SH-SY5Y (cell line): ENCODE results near the gene MED10.

Experiments
- GATA2 ChIP-seq: IDR thresholded peaks from 2 replicates; pipeline ENCODE4 v1.6.1; 2011; ENCODE audit warnings: mild to moderate bottlenecking, low read depth, low read length
- GATA3 ChIP-seq: IDR thresholded peaks from 2 replicates; pipeline ENCODE4 v1.6.1; 2011; ENCODE audit warnings: low read depth, mild to moderate bottlenecking, low read length, moderate library complexity

DNA sequence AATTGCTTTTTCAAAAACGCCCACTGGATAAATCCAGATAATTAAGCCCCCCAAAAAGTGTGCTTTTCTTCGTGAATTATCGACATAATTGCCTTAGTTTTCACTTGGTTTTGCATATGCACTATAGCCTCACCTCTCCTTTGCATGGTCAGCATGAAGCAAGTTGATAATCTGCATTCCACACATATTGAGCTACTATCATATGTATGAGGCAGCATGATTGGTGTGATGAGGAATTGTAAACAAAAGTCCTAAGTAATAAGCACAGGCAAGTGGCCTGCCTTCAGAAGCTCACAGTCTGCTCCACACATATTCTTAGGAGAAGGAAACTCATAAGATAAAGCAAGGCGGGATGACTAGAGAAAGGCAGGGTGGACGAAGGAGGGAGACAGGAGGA lies 33.8 kb downstream of the MED10 start:
- TF ChIP-seq GATA2 (no peak), GATA3 (no peak)
